Esophagus (tissue), 2 donors: ENCODE results near the gene ITGB5. TPM values are rescaled to one million over a fixed set of nuclear protein-coding genes. Genes with fewer than 3 reads are reported as not detected.

ENCODE experiments used
- H3K27ac ChIP-seq, 2 donors: one replicate each; pipeline ENCODE4 v1.5.1; 2013; ENCODE audit warnings: low read depth in 2 of 2, mild to moderate bottlenecking in 2 of 2, inconsistent platforms in 1 of 2, low read length in 1 of 2, moderate library complexity in 1 of 2
- H3K27me3 ChIP-seq, 2 donors: one replicate each; pipeline ENCODE4 v1.6.1; 2013; ENCODE audit warnings: low read length in 2 of 2, control low read depth in 1 of 2, mild to moderate bottlenecking in 1 of 2; ENCODE audit not compliant: insufficient read depth in 2 of 2, control insufficient read depth in 1 of 2
- H3K36me3 ChIP-seq, 2 donors: one replicate each; pipeline ENCODE4 v1.6.1; 2013; ENCODE audit warnings: low read length in 1 of 2; ENCODE audit not compliant: control insufficient read depth in 2 of 2, insufficient read depth in 2 of 2
- H3K4me1 ChIP-seq, 2 donors: one replicate each; pipeline ENCODE4 v1.6.1; 2013; ENCODE audit warnings: low read length in 1 of 2; ENCODE audit not compliant: control insufficient read depth in 2 of 2, insufficient read depth in 2 of 2
- H3K4me3 ChIP-seq, 2 donors: one replicate each; pipeline ENCODE4 v1.5.1; 2013; ENCODE audit warnings: low read length in 2 of 2, mild to moderate bottlenecking in 2 of 2, low read depth in 1 of 2, moderate library complexity in 1 of 2
- H3K9me3 ChIP-seq, 2 donors: one replicate each; pipeline ENCODE4 v1.6.1; 2013; ENCODE audit warnings: mild to moderate bottlenecking in 2 of 2, low read depth in 1 of 2, low read length in 1 of 2, moderate library complexity in 1 of 2; ENCODE audit not compliant: control insufficient read depth in 2 of 2, insufficient read depth in 1 of 2
- WGBS, 2 donors: extraction: QIAGEN DNeasy Blood & Tissue Kit; methylation state at CpG; one replicate each; pipeline ENCODE4 v1.1.7; 2013; 5-methylcytosine and 5-hydroxymethylcytosine counted together
- polyA plus RNA-seq, 2 donors: library from polyadenylated mRNA; stranded (reverse); fragments of 200-250 nt; gene quantifications; one replicate each; pipeline ENCODE4 v1.2.3, GENCODE V29; 2013
- donor health status: healthy with polysubstance abuse.
- donor health status: Bipolar disorder and iron deficiency.

The ITGB5 gene
- polyA plus RNA-seq, 2 donors, result 19.5 to 39.6 TPM

- Histone ChIP-seq H3K4me3 (no peak overlapping the region), H3K4me1 (no peaks in the 10 kb centered on the region), H3K27ac (no peak overlapping the region), H3K9me3 (no peaks in the 10 kb centered on the region), H3K36me3 (no peaks in the 10 kb centered on the region), H3K27me3 (no peaks in the 10 kb centered on the region)
Measured at GRCh38 chr3:124923833-124924232, 36.7 kb upstream of the ITGB5 start.

DNA sequence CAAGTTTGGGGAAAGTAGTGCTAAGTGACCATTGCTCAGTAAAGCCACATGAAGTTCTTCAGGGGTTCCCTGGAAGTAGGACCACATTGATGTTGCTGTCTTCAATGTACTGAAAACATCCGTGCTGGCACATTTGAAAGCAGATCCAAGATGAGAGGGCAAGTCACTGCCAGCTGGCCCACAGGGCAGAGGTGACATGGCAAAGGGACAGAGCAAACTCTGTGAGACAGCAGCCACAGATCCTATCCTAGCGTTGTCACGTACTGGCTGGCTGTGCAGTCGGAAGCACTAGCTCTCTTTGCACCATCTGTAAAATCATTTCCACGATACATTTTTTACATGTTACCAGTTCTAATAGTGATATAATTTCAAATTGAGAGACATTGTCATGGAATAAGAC, 33.6 kb upstream of the ITGB5 start:
- no peaks in the 10 kb centered on the region for H3K4me1 ChIP-seq
- H3K9me3 ChIP-seq, result no peaks in the 10 kb centered on the region
- H3K27me3 ChIP-seq, result no peaks in the 10 kb centered on the region
- H3K4me3 ChIP-seq, result no peak overlapping the region
- H3K36me3 ChIP-seq, result no peaks in the 10 kb centered on the region
- WGBS, 2 donors, result 87 to 89% methylated on average over 5 of the region's 5 CpGs
- no peak overlapping the region for H3K27ac ChIP-seq

GRCh38 chr3:124919756-124920155, 32.6 kb upstream of the ITGB5 start:
- Histone ChIP-seq H3K36me3 (no peaks in the 10 kb centered on the region), H3K27ac (no peak overlapping the region), H3K4me3 (no peak overlapping the region), H3K4me1 (no peaks in the 10 kb centered on the region), H3K9me3 (no peaks in the 10 kb centered on the region), H3K27me3 (no peaks in the 10 kb centered on the region)
- 61 to 71% methylated on average over 2 of the region's 2 CpGs for WGBS, 2 donors

DNA sequence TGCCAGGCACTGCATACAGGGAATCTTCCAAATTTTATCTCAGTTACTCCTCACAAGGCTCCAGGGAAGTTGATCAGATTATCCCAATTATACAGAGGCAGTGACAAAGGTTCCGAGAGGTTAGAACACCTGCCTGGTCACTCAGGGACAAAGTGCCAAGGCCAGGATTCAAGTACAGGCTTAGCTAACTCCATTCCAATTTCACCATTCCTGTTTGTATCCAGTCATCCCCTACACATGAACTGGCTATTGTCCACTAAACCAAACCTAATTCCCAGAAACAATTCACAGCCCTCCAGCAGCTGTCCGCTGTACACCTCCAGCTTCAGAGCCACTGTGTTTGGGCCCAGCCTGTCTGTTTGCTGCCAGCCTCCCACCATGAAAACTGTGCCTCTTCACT, 31.4 kb upstream of the ITGB5 start:
- Histone ChIP-seq H3K9me3 (no peaks in the 10 kb centered on the region), H3K36me3 (no peaks in the 10 kb centered on the region), H3K27me3 (no peaks in the 10 kb centered on the region), H3K27ac (no peak overlapping the region), H3K4me3 (no peak overlapping the region), H3K4me1 (no peaks in the 10 kb centered on the region)
- 92 to 98% methylated on average over 2 of the region's 2 CpGs for WGBS, 2 donors

DNA sequence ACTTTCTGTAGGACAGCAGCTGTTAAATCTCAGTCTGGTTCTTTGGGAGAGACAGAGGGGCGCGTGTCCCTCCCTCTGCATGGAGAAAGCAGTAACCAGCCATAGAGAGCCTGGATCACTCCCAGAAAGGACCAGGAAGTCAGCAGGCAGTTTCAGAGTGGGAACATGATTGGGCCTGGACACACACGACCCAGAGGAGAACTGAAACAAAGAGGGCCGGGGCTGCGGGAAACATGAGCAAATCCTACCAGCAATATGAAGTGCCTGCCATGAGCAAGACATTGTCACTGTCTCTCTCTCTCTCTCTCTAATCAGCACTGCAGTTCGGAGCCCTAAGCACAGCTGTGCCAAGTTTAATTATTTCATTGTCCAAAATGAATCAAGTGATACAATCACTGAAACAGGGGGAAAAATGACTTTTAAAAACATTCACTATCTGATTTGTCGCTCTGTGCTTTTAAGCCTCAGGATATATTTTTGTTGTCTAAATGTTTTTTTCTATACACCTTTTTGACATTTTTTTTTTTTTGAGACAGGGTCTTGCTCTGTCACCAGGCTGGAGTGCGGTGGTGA, 29.8 kb upstream of the ITGB5 start:
- H3K4me3 ChIP-seq, result no peak overlapping the region
- H3K27me3 ChIP-seq, result no peaks in the 10 kb centered on the region
- H3K9me3 ChIP-seq, result no peaks in the 10 kb centered on the region
- WGBS, 2 donors, result 48 to 59% methylated on average over 8 of the region's 8 CpGs
- no peaks in the 10 kb centered on the region for H3K4me1 ChIP-seq
- no peaks in the 10 kb centered on the region for H3K36me3 ChIP-seq
- no peak overlapping the region for H3K27ac ChIP-seq

DNA sequence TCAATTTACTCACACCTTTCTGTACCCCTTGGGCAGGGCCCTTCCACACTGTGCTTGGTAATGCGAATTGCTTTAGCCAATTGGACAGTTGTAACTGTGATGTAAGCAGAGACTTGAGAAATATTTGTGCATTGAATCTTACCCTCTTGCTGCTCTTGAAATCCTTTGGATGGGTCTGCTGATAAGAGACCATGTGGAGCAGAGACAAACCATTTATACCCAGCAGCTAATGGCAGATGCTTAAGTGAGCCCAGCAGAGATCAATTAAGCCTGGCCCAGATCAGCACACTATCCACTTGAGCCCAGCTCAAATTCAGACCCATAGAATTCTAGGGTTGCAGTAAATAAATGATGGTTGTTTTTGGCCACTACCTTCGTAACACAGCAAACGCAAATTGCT, 28.1 kb upstream of the ITGB5 start:
- H3K27ac ChIP-seq, result no peak overlapping the region
- no peaks in the 10 kb centered on the region for H3K4me1 ChIP-seq
- no peak overlapping the region for H3K4me3 ChIP-seq
- H3K9me3 ChIP-seq, result no peaks in the 10 kb centered on the region
- WGBS, 2 donors, result 95 to 97% methylated on average over 3 of the region's 3 CpGs
- H3K36me3 ChIP-seq, result no peaks in the 10 kb centered on the region
- H3K27me3 ChIP-seq, result no peaks in the 10 kb centered on the region

GRCh38 chr3:124907957-124908356, 20.8 kb upstream of the ITGB5 start:
- no peaks in the 10 kb centered on the region for H3K36me3 ChIP-seq
- no peak overlapping the region for H3K4me3 ChIP-seq
- 79 to 80% methylated on average over 9 of the region's 9 CpGs for WGBS, 2 donors
- H3K9me3 ChIP-seq, result no peaks in the 10 kb centered on the region
- H3K4me1 ChIP-seq, result no peaks in the 10 kb centered on the region
- no peaks in the 10 kb centered on the region for H3K27me3 ChIP-seq
- H3K27ac ChIP-seq, result no peak overlapping the region

GRCh38 chr3:124904835-124905492, 17.8 kb upstream of the ITGB5 start:
- Histone ChIP-seq H3K4me3 (no peak overlapping the region), H3K27ac (no peak overlapping the region), H3K36me3 (no peaks in the 10 kb centered on the region), H3K27me3 (no peaks in the 10 kb centered on the region), H3K4me1 (no peaks in the 10 kb centered on the region), H3K9me3 (no peaks in the 10 kb centered on the region)
- 79 to 82% methylated on average over 6 of the region's 6 CpGs for WGBS, 2 donors

- no peak overlapping the region for H3K4me3 ChIP-seq
- WGBS, 2 donors, result 68 to 71% methylated on average over 1 of the region's 1 CpG
- no peaks in the 10 kb centered on the region for H3K36me3 ChIP-seq
- H3K4me1 ChIP-seq, result no peaks in the 10 kb centered on the region
- no peaks in the 10 kb centered on the region for H3K9me3 ChIP-seq
- no peak overlapping the region for H3K27ac ChIP-seq
- H3K27me3 ChIP-seq, result no peaks in the 10 kb centered on the region
Measured at GRCh38 chr3:124903896-124904834, 17.0 kb upstream of the ITGB5 start.
